ENCODE data around the gene MESP2.

Gene MESP2

GRCh38 chr15:89826671-89827655, 50.8 kb downstream of the MESP2 start:
- H3K18ac ChIP-seq (ENCODE audit: low read length) = no peak overlapping the region
- H3K23ac ChIP-seq (ENCODE audit: low read length) = no peak overlapping the region
- H3K4ac ChIP-seq (ENCODE audit: low read depth, low read length) = no peak overlapping the region
- H3K4me1 ChIP-seq (ENCODE audit: control insufficient read depth in 1 of 2, insufficient read depth in 2 of 2, low read length in 2 of 2) = peaks cover 8 to 16% of the 10 kb centered on the region in 2 experiments
- no peak overlapping the region for H3K9ac ChIP-seq (ENCODE audit: low read length)
- no peak overlapping the region for H4K12ac ChIP-seq (ENCODE audit: low read depth, low read length)
- peaks cover 2% of the 10 kb centered on the region for H3K9me3 ChIP-seq (ENCODE audit: insufficient read depth, low read depth, low read length)
- H4K8ac ChIP-seq (ENCODE audit: low read depth, low read length) = no peak overlapping the region
- H3K27ac ChIP-seq (ENCODE audit: low read depth, low read length) = no peak overlapping the region
- WGBS (ENCODE audit: extremely low coverage, insufficient coverage, insufficient read length) = no CpG with 5 or more reads among the region's 13 CpGs
- H3K4me3 ChIP-seq (ENCODE audit: low read depth, low read length) = no peak overlapping the region
- H2AK5ac ChIP-seq (ENCODE audit: low read length) = no peak overlapping the region
- no peaks in the 10 kb centered on the region for H3K27me3 ChIP-seq (ENCODE audit: insufficient read depth, low read length)
- H3K4me2 ChIP-seq (ENCODE audit: low read length) = no peak overlapping the region
- H3K14ac ChIP-seq (ENCODE audit: low read length) = no peak overlapping the region
- DNase-seq = no peak
- no peak overlapping the region for H4K91ac ChIP-seq (ENCODE audit: low read depth, low read length)
- H2BK5ac ChIP-seq (ENCODE audit: low read depth, low read length, poor library complexity) = no peak overlapping the region
- no peak overlapping the region for H2BK12ac ChIP-seq (ENCODE audit: low read length)
- H2AFZ ChIP-seq (ENCODE audit: insufficient read depth, low read length, poor library complexity) = no peak overlapping the region
- H3K79me1 ChIP-seq (ENCODE audit: low read length) = no peaks in the 10 kb centered on the region
- no peaks in the 10 kb centered on the region for H3K79me2 ChIP-seq (ENCODE audit: control insufficient read depth, insufficient read depth, low read length, poor library complexity)
- no peak overlapping the region for H2BK120ac ChIP-seq (ENCODE audit: insufficient read depth, low read length, poor library complexity)
- H3K36me3 ChIP-seq (ENCODE audit: control insufficient read depth in 1 of 2, insufficient read depth in 2 of 2, low read length in 2 of 2) = no peaks in the 10 kb centered on the region

GRCh38 chr15:89827829-89828228, 51.7 kb downstream of the MESP2 start:
- Histone ChIP-seq H2BK120ac (ENCODE audit: insufficient read depth, low read length, poor library complexity) (no peak overlapping the region), H2BK5ac (ENCODE audit: low read depth, low read length, poor library complexity) (no peak overlapping the region), H3K4me1 (ENCODE audit: control insufficient read depth in 1 of 2, insufficient read depth in 2 of 2, low read length in 2 of 2) (peaks cover 8 to 16% of the 10 kb centered on the region in 2 experiments), H2AK5ac (ENCODE audit: low read length) (no peak overlapping the region), H3K9me3 (ENCODE audit: insufficient read depth, low read depth, low read length) (peaks cover 2% of the 10 kb centered on the region), H3K4me3 (ENCODE audit: low read depth, low read length) (no peak overlapping the region), H3K36me3 (ENCODE audit: control insufficient read depth in 1 of 2, insufficient read depth in 2 of 2, low read length in 2 of 2) (no peaks in the 10 kb centered on the region), H3K14ac (ENCODE audit: low read length) (no peak overlapping the region), H3K4me2 (ENCODE audit: low read length) (no peak overlapping the region), H3K23ac (ENCODE audit: low read length) (no peak overlapping the region), H3K27me3 (ENCODE audit: insufficient read depth, low read length) (no peaks in the 10 kb centered on the region), H3K4ac (ENCODE audit: low read depth, low read length) (no peak overlapping the region), H3K27ac (ENCODE audit: low read depth, low read length) (no peak overlapping the region), H3K9ac (ENCODE audit: low read length) (no peak overlapping the region), H4K8ac (ENCODE audit: low read depth, low read length) (no peak overlapping the region), H3K79me2 (ENCODE audit: control insufficient read depth, insufficient read depth, low read length, poor library complexity) (no peaks in the 10 kb centered on the region), H4K91ac (ENCODE audit: low read depth, low read length) (no peak overlapping the region), H2AFZ (ENCODE audit: insufficient read depth, low read length, poor library complexity) (no peak overlapping the region), H2BK12ac (ENCODE audit: low read length) (no peak overlapping the region), H3K79me1 (ENCODE audit: low read length) (no peaks in the 10 kb centered on the region), H3K18ac (ENCODE audit: low read length) (no peak overlapping the region), H4K12ac (ENCODE audit: low read depth, low read length) (no peak overlapping the region)
- no CpG with 5 or more reads among the region's 4 CpGs for WGBS (ENCODE audit: extremely low coverage, insufficient coverage, insufficient read length)
- DNase-seq = no peak
